GM12873 (cell line): Measurements from ENCODE around the gene C2CD3.

ENCODE experiments used
- CTCF ChIP-seq: IDR thresholded peaks from 2 replicates; pipeline ENCODE4 v1.5.1; 2012; ENCODE audit warnings: low read depth, mild to moderate bottlenecking, moderate library complexity, low read length, control low read depth; ENCODE audit not compliant: insufficient read depth; ENCODE audit errors: missing control alignments

Gene C2CD3

GRCh38 chr11:74086242-74086884 is 84.4 kb downstream of the C2CD3 start:
- TF ChIP-seq CTCF = no peak

DNA sequence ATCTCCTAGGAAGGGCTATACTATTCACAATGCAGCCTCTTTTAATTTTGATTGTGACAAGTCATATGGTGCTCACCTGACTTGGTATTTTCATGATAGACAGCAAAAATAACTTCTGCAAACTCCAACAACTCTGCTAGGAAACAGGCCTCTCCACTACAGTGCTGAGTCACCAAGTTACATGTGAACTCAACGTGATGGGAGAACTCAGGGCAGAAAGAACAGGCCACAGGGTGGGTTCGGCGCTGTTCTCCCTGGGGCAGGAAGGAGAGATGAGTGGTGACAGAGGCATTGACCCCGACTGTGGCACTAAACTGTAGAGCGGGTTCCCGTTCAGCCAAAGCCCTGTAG is 85.3 kb downstream of the C2CD3 start:
- TF ChIP-seq CTCF = no peak

GRCh38 chr11:74084796-74085541 is 85.8 kb downstream of the C2CD3 start:
- TF ChIP-seq CTCF = no peak

DNA sequence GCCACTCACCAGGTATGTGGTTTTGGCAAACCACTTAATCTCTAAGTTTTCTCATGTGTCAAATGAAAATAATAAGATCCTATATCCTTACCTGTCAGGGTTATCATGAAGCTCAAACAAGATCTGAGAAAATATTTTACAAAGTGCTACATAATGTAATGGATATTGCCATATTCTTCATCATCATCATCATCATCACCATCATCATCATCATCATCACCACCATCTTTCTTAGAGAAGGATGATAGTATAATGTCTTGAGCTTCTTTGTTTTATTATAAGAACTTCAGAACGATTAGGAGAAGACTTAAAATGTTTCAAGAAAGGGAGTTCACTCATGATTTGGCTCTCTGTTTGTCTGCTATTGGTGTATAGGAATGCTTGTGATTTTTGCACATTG is 89.4 kb downstream of the C2CD3 start:
- no peak for TF ChIP-seq CTCF

GRCh38 chr11:74077193-74077592 is 93.6 kb downstream of the C2CD3 start:
- TF ChIP-seq CTCF = no peak

DNA sequence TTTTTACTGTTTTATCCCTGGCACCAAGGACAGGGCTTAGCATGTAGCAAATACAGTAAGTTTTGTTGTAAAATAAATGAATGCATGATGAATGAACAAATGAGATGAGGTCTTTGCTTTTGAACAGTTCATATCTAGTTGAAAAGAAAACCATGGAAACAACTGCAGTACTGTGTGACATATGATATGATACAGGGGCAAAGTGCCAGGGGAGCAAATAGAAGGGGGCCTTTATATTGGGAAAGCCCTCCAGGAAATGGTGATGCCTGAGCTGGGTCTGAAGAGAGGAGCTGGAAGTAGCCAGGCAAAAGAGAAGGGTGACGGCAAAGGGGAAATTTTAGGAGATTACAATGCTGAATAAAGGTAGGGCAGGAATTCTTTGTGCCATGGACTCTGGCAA is 98.1 kb downstream of the C2CD3 start:
- TF ChIP-seq CTCF = no peak

DNA sequence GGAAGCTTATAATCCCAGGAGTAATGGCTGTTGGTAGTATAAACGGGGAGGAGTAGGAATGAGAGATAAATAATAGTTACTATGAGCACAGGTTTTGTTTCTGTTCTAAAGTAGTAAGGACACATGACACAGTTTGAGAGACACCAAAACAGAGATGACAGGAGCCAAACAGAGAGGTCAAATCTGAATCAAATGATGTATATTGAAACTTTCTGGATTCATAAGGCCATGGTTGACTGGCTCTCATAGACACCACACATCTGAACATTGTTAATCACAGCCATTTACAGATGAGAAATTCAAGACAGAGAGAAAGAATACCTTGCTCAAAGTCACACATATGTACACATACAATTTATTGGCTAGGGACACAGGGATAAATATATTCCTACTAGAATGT is 98.5 kb downstream of the C2CD3 start:
- TF ChIP-seq CTCF = no peak
